ENCODE results near the gene C1QTNF12.

Gene C1QTNF12

GRCh38 chr1:1208713-1209433 is 37.6 kb downstream of the C1QTNF12 start:
- no peak overlapping the region for H3K4me2 ChIP-seq (ENCODE audit: low read depth, low read length)
- no peak for TF ChIP-seq EZH2 (optimal IDR thresholded peaks at IDR 0.05; ENCODE audit: low read depth, low read length)
- TF ChIP-seq EZH2phosphoT487 (IDR thresholded peaks at IDR 0.05; ENCODE audit: low read length), result no peak
- TF ChIP-seq, protein P1, sequence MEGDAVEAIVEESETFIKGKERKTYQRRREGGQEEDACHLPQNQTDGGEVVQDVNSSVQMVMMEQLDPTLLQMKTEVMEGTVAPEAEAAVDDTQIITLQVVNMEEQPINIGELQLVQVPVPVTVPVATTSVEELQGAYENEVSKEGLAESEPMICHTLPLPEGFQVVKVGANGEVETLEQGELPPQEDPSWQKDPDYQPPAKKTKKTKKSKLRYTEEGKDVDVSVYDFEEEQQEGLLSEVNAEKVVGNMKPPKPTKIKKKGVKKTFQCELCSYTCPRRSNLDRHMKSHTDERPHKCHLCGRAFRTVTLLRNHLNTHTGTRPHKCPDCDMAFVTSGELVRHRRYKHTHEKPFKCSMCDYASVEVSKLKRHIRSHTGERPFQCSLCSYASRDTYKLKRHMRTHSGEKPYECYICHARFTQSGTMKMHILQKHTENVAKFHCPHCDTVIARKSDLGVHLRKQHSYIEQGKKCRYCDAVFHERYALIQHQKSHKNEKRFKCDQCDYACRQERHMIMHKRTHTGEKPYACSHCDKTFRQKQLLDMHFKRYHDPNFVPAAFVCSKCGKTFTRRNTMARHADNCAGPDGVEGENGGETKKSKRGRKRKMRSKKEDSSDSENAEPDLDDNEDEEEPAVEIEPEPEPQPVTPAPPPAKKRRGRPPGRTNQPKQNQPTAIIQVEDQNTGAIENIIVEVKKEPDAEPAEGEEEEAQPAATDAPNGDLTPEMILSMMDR (IDR thresholded peaks at IDR 0.05; ENCODE audit: low read length), result no peak

DNA sequence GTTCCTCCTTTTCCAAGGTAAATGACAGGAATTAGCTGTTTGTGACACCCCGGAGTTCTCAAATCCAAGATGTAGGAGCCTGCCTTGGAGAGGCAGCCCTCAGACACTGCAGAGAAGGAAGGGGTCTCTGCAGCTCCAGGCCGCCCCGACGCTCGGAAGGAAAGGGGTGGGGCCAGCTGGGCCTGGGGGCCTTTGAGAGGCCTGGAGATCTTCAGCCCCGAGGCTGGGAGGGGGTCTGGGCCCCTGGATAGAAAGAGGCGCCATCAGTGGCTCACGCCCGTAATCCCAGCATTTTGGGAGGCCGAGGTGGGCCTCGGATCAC is 39.0 kb downstream of the C1QTNF12 start:
- Histone ChIP-seq H3K9me2 (replicated peaks; ENCODE audit: insufficient read depth, low read length) (no peaks in the 10 kb centered on the region), H2AFZ (ENCODE audit: low read length) (no peak overlapping the region), H3K4me3 (ENCODE audit: low read length) (no peak overlapping the region), H3K9ac (ENCODE audit: low read length) (no peak overlapping the region), H3K4me2 (ENCODE audit: low read depth, low read length) (no peak overlapping the region), H3K27me3 (replicated peaks; ENCODE audit: insufficient read depth, low read length) (peaks cover 94% of the 10 kb centered on the region), H3K79me2 (ENCODE audit: low read length) (no peaks in the 10 kb centered on the region), H3K4me1 (ENCODE audit: low read length) (no peaks in the 10 kb centered on the region), H4K20me1 (ENCODE audit: insufficient read depth, low read length) (no peaks in the 10 kb centered on the region), H3K36me3 (replicated peaks; ENCODE audit: insufficient read depth, low read length) (no peaks in the 10 kb centered on the region), H3F3A (ENCODE audit: insufficient read depth, low read length) (no peaks in the 10 kb centered on the region), H3K9me3 (replicated peaks; ENCODE audit: insufficient read depth, low read length) (no peaks in the 10 kb centered on the region), H3K27ac (ENCODE audit: low read length) (no peak overlapping the region)
- no peak for DNase-seq
- TF ChIP-seq EZH2phosphoT487 (IDR thresholded peaks at IDR 0.05; ENCODE audit: low read length) (no peak), EZH2 (optimal IDR thresholded peaks at IDR 0.05; ENCODE audit: low read depth, low read length) (no peak)
- TF ChIP-seq, protein P1 (IDR thresholded peaks at IDR 0.05; ENCODE audit: low read length), result no peak

More at GRCh38 chr1:1208713-1209433, 37.6 kb downstream of the C1QTNF12 start:
- no peaks in the 10 kb centered on the region for H4K20me1 ChIP-seq (ENCODE audit: insufficient read depth, low read length)
- H3K4me1 ChIP-seq (ENCODE audit: low read length), result no peaks in the 10 kb centered on the region
- no peak overlapping the region for H3K4me3 ChIP-seq (ENCODE audit: low read length)
- no peaks in the 10 kb centered on the region for H3K9me3 ChIP-seq (replicated peaks; ENCODE audit: insufficient read depth, low read length)
- H3K9me2 ChIP-seq (replicated peaks; ENCODE audit: insufficient read depth, low read length), result no peaks in the 10 kb centered on the region
- no peak overlapping the region for H3K27ac ChIP-seq (ENCODE audit: low read length)
- no peaks in the 10 kb centered on the region for H3F3A ChIP-seq (ENCODE audit: insufficient read depth, low read length)
- H3K27me3 ChIP-seq (replicated peaks; ENCODE audit: insufficient read depth, low read length), result peaks cover 84% of the 10 kb centered on the region
- DNase-seq, result no peak
- H3K9ac ChIP-seq (ENCODE audit: low read length), result no peak overlapping the region
- no peaks in the 10 kb centered on the region for H3K36me3 ChIP-seq (replicated peaks; ENCODE audit: insufficient read depth, low read length)
- no peak overlapping the region for H2AFZ ChIP-seq (ENCODE audit: low read length)
- no peaks in the 10 kb centered on the region for H3K79me2 ChIP-seq (ENCODE audit: low read length)

DNA sequence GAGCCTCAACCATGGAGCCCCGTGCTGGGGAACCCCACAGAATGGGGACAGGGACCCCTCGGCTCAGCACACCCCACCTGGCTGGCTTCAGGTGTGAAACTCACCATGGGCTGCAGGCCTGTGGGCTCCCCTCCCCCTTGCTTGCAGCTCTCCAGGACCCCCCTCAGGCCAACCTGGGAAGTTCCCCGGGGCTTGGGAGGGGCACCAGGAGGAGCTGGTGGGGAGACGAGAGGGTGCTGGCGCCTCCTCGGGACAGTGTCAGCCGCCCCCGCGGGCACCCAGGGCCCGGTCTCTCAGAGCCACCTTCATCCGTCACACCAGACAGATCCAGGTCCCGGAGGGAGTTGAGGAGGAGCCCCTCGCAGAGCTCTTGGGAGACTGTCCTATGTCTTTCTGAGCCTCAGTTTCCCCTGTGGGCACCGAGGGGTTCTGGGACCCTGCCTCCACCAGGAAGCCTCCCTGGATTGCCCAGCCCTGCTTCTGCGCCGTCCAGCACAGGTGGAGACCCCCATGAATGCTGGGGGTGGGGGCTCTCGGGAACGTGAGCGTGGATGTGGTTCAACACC is 39.5 kb downstream of the C1QTNF12 start:
- Histone ChIP-seq H4K20me1 (ENCODE audit: insufficient read depth, low read length) (no peaks in the 10 kb centered on the region), H3K9ac (ENCODE audit: low read length) (no peak overlapping the region), H3K9me2 (replicated peaks; ENCODE audit: insufficient read depth, low read length) (no peaks in the 10 kb centered on the region), H3K27me3 (replicated peaks; ENCODE audit: insufficient read depth, low read length) (peaks cover 92% of the 10 kb centered on the region), H3K79me2 (ENCODE audit: low read length) (no peaks in the 10 kb centered on the region), H3F3A (ENCODE audit: insufficient read depth, low read length) (no peaks in the 10 kb centered on the region), H3K36me3 (replicated peaks; ENCODE audit: insufficient read depth, low read length) (no peaks in the 10 kb centered on the region), H2AFZ (ENCODE audit: low read length) (no peak overlapping the region), H3K4me3 (ENCODE audit: low read length) (no peak overlapping the region), H3K27ac (ENCODE audit: low read length) (no peak overlapping the region), H3K9me3 (replicated peaks; ENCODE audit: insufficient read depth, low read length) (no peaks in the 10 kb centered on the region), H3K4me2 (ENCODE audit: low read depth, low read length) (no peak overlapping the region), H3K4me1 (ENCODE audit: low read length) (no peaks in the 10 kb centered on the region)
- no peak for TF ChIP-seq EZH2phosphoT487 (IDR thresholded peaks at IDR 0.05; ENCODE audit: low read length)
- TF ChIP-seq, protein P1 (IDR thresholded peaks at IDR 0.05; ENCODE audit: low read length), result no peak
- no peak for TF ChIP-seq EZH2 (optimal IDR thresholded peaks at IDR 0.05; ENCODE audit: low read depth, low read length)
- no peak for DNase-seq

Measured in MM.1S (cell line).